Neural progenitor cell (in vitro differentiated cells): ENCODE results near the gene PIK3R3. TPM values are rescaled to one million over a fixed set of nuclear protein-coding genes. Genes with fewer than 3 reads are reported as not detected.

Source experiments
- DNase-seq: peaks from one replicate; pipeline ENCODE4 v3.0.0-alpha.2; 2016; ENCODE audit warnings: low spot score
- H2AFZ ChIP-seq: fragments of 200-600 bp; sonication (generic); replicated peaks from 2 replicates; pipeline ENCODE4 v1.6.1; 2016; ENCODE audit warnings: antibody characterized with exemption
- H3F3A ChIP-seq: fragments of 200-600 bp; sonication (generic); 2 replicates; pipeline ENCODE4 v1.6.1; 2016; ENCODE audit warnings: antibody characterized with exemption, low read depth
- H3K27ac ChIP-seq: fragments of 200-600 bp; sonication (generic); 2 replicates; pipeline ENCODE4 v1.5.1; 2016; ENCODE audit warnings: mild to moderate bottlenecking
- H3K27me3 ChIP-seq: fragments of 200-600 bp; sonication (generic); 2 replicates; pipeline ENCODE4 v1.6.1; 2016; ENCODE audit warnings: mild to moderate bottlenecking, moderate library complexity
- H3K36me3 ChIP-seq: fragments of 200-600 bp; sonication (generic); 2 replicates; pipeline ENCODE4 v1.5.1; 2016
- H3K4me1 ChIP-seq: fragments of 200-600 bp; sonication (generic); 2 replicates; pipeline ENCODE4 v1.6.1; 2016; ENCODE audit warnings: mixed run types
- H3K4me2 ChIP-seq: fragments of 200-600 bp; sonication (generic); 2 replicates; pipeline ENCODE4 v1.6.1; 2016
- H3K4me3 ChIP-seq: fragments of 200-600 bp; sonication (generic); 2 replicates; pipeline ENCODE4 v1.5.1; 2016
- H3K79me2 ChIP-seq: fragments of 200-600 bp; sonication (generic); 2 replicates; pipeline ENCODE4 v1.6.1; 2016; ENCODE audit warnings: low read depth
- H3K9ac ChIP-seq: fragments of 200-600 bp; sonication (generic); 2 replicates; pipeline ENCODE4 v1.6.1; 2016
- H3K9me3 ChIP-seq: fragments of 200-600 bp; sonication (generic); 2 replicates; pipeline ENCODE4 v1.5.1; 2016; ENCODE audit warnings: low read depth
- H4K20me1 ChIP-seq: fragments of 200-600 bp; sonication (generic); 2 replicates; pipeline ENCODE4 v1.6.1; 2016; ENCODE audit warnings: low read depth
- H3K27ac Mint-ChIP-seq: 3 replicates; pipeline ENCODE4 v1.8.0; 2021; ENCODE audit warnings: mixed read lengths
- H3K27me3 Mint-ChIP-seq: 2 replicates; pipeline ENCODE4 v1.8.0; 2022; ENCODE audit warnings: low read depth, mild to moderate bottlenecking, inconsistent platforms, moderate library complexity, mixed read lengths; ENCODE audit not compliant: insufficient read depth
- H3K36me3 Mint-ChIP-seq: 3 replicates; pipeline ENCODE4 v1.8.0; 2021; ENCODE audit warnings: mixed read lengths
- H3K4me1 Mint-ChIP-seq: 3 replicates; pipeline ENCODE4 v1.8.0; 2021; ENCODE audit warnings: mixed read lengths
- H3K4me3 Mint-ChIP-seq: 3 replicates; pipeline ENCODE4 v1.8.0; 2021; ENCODE audit warnings: mild to moderate bottlenecking, moderate library complexity, mixed read lengths
- H3K9me3 Mint-ChIP-seq: 3 replicates; pipeline ENCODE4 v1.8.0; 2020; ENCODE audit warnings: mixed read lengths
- EZH2 ChIP-seq: fragments of 200-600 bp; sonication (generic); IDR thresholded peaks from 2 replicates; pipeline ENCODE4 v1.6.1; 2017; ENCODE audit warnings: antibody characterized with exemption, mild to moderate bottlenecking, moderate library complexity
- EZH2phosphoT487 ChIP-seq: fragments of 200-600 bp; sonication (generic); IDR thresholded peaks from 2 replicates; pipeline ENCODE4 v1.6.1; 2017; ENCODE audit warnings: antibody characterized with exemption
- total RNA-seq: library from RNA; depleted of rRNA; stranded (reverse); fragments of >200 nt; gene quantifications from 2 replicates; pipeline ENCODE4 v1.2.3, GENCODE V29; 2015; ENCODE audit warnings: low replicate concordance
- TF ChIP-seq, protein P1 (sequence below): fragments of 200-600 bp; sonication (generic); IDR thresholded peaks from 2 replicates; pipeline ENCODE4 v1.5.1; 2017; ENCODE audit warnings: antibody characterized with exemption, mild to moderate bottlenecking

Gene PIK3R3
- total RNA-seq, 1 donor from 2014 or later = 107 TPM

DNA sequence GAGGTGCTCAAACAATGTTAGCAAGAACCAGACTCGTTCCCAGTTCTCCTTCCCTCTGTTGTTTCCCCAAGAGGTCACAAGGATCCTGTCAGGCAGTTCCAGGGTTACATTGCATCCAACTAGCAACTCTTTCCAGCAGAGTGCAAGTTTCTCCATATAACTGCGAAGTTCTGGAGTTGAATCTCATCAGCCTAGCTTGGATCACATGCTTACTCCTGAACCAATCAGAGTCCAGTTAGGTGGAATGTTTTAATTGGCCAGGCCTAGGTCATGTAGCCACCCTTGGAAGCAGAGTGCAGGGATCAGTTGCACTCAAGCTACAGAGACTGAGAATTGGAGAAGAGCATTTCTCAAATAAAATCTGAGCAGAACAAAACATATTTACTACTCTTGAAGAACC, 15.9 kb upstream of the PIK3R3 start:
- peaks cover 5% of the 10 kb centered on the region for H3K4me1 Mint-ChIP-seq
- no peaks in the 10 kb centered on the region for H3K36me3 Mint-ChIP-seq
- Histone ChIP-seq H3K4me1 (no peaks in the 10 kb centered on the region), H3K79me2 (no peaks in the 10 kb centered on the region), H3F3A (no peaks in the 10 kb centered on the region), H3K9ac (no peak overlapping the region), H3K9me3 (no peaks in the 10 kb centered on the region), H3K4me3 (no peak overlapping the region), H3K4me2 (no peak overlapping the region), H2AFZ (peak overlapping the region; percentile 7), H3K27me3 (no peaks in the 10 kb centered on the region), H3K36me3 (no peaks in the 10 kb centered on the region), H3K27ac (no peak overlapping the region), H4K20me1 (no peaks in the 10 kb centered on the region)
- no peaks in the 10 kb centered on the region for H3K9me3 Mint-ChIP-seq
- H3K27ac Mint-ChIP-seq = no peak overlapping the region
- H3K27me3 Mint-ChIP-seq = no peaks in the 10 kb centered on the region
- no peak overlapping the region for H3K4me3 Mint-ChIP-seq
- TF ChIP-seq EZH2 (no peak), EZH2phosphoT487 (no peak)
- TF ChIP-seq, protein P1, sequence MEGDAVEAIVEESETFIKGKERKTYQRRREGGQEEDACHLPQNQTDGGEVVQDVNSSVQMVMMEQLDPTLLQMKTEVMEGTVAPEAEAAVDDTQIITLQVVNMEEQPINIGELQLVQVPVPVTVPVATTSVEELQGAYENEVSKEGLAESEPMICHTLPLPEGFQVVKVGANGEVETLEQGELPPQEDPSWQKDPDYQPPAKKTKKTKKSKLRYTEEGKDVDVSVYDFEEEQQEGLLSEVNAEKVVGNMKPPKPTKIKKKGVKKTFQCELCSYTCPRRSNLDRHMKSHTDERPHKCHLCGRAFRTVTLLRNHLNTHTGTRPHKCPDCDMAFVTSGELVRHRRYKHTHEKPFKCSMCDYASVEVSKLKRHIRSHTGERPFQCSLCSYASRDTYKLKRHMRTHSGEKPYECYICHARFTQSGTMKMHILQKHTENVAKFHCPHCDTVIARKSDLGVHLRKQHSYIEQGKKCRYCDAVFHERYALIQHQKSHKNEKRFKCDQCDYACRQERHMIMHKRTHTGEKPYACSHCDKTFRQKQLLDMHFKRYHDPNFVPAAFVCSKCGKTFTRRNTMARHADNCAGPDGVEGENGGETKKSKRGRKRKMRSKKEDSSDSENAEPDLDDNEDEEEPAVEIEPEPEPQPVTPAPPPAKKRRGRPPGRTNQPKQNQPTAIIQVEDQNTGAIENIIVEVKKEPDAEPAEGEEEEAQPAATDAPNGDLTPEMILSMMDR = no peak
- no peak for DNase-seq

DNA sequence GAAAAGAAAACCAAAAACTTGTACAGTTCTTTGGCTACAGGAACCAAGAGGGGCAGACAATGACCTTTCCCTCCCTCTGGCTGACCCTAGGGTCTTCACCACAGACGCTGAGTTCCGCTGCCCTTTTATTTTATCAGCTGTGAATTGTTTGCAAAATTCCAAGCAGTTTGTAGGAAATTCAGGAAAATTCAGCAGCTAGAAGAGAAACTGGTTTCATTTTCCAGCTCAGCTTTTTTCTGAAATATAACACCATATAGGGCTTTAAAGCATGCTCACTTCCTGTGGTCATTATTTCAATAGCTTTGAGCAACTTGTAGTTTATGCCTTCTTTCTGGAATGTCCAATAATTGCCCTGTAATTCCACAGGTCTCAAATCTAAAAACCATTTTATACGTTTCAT, 5.5 kb upstream of the PIK3R3 start:
- no peak overlapping the region for H3K4me2 ChIP-seq
- H3K79me2 ChIP-seq = no peaks in the 10 kb centered on the region
- Mint-ChIP-seq H3K36me3 (no peaks in the 10 kb centered on the region), H3K27ac (no peak overlapping the region), H3K4me3 (no peak overlapping the region), H3K9me3 (no peaks in the 10 kb centered on the region), H3K27me3 (no peaks in the 10 kb centered on the region), H3K4me1 (peaks cover 37% of the 10 kb centered on the region)
- TF ChIP-seq, protein P1 = no peak
- TF ChIP-seq EZH2phosphoT487 = no peak
- TF ChIP-seq EZH2 = no peak
- peaks cover 42% of the 10 kb centered on the region for H3K4me1 ChIP-seq
- no peaks in the 10 kb centered on the region for H4K20me1 ChIP-seq
- no peaks in the 10 kb centered on the region for H3K9me3 ChIP-seq
- H3F3A ChIP-seq = peaks cover 42% of the 10 kb centered on the region
- no peak overlapping the region for H2AFZ ChIP-seq
- H3K9ac ChIP-seq = no peak overlapping the region
- no peak overlapping the region for H3K4me3 ChIP-seq
- H3K36me3 ChIP-seq = no peaks in the 10 kb centered on the region
- no peaks in the 10 kb centered on the region for H3K27me3 ChIP-seq
- no peak for DNase-seq
- no peak overlapping the region for H3K27ac ChIP-seq

DNA sequence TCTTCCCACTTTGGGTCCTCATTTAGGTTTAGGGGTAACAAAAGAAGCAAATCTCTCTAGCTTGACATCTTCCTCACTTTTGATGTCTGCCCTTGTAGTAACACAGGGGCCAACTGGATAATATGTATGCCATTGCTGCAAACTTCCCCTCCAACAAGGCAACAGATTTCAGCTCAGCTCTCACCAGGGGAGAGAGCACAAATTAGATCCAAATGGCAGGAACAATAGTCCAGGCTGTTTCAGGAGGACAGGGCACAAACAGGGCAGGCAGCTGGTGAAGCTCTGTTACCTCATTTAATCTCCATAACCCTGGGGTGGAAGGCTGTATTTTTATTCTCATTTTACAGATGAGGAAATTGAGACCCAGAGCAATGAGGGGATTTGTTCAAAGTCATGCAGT, 4.3 kb upstream of the PIK3R3 start:
- peak overlapping the region; percentile 4 for H3K4me3 ChIP-seq
- Mint-ChIP-seq H3K36me3 (no peaks in the 10 kb centered on the region), H3K4me3 (peak overlapping the region; percentile 12), H3K27ac (peak overlapping the region; percentile 4), H3K4me1 (peaks cover 37% of the 10 kb centered on the region), H3K27me3 (peaks cover 2% of the 10 kb centered on the region), H3K9me3 (no peaks in the 10 kb centered on the region)
- no peaks in the 10 kb centered on the region for H3K36me3 ChIP-seq
- H3K4me1 ChIP-seq = peaks cover 42% of the 10 kb centered on the region
- H3K4me2 ChIP-seq = peak overlapping the region; percentile 61
- no peak overlapping the region for H2AFZ ChIP-seq
- no peaks in the 10 kb centered on the region for H4K20me1 ChIP-seq
- H3K79me2 ChIP-seq = peaks cover 6% of the 10 kb centered on the region
- DNase-seq = peak; percentile 46
- TF ChIP-seq EZH2phosphoT487 = peak; percentile 27
- TF ChIP-seq, protein P1 = no peak
- H3K9me3 ChIP-seq = no peaks in the 10 kb centered on the region
- no peaks in the 10 kb centered on the region for H3K27me3 ChIP-seq
- H3K9ac ChIP-seq = no peak overlapping the region
- no peak overlapping the region for H3K27ac ChIP-seq
- peaks cover 53% of the 10 kb centered on the region for H3F3A ChIP-seq
